Nephron progenitor cell (in vitro differentiated cells): ENCODE data around the gene SORCS2.

Experiments used
- DNase-seq: peaks from one replicate; pipeline ENCODE4 v3.0.0; 2021
- H3K27ac Mint-ChIP-seq: 2 replicates; pipeline ENCODE4 v1.8.0; 2021; ENCODE audit warnings: mild to moderate bottlenecking, moderate library complexity, mixed read lengths
- H3K27me3 Mint-ChIP-seq: 2 replicates; pipeline ENCODE4 v1.8.0; 2021; ENCODE audit warnings: mild to moderate bottlenecking, low read depth, mixed read lengths; ENCODE audit not compliant: poor library complexity
- H3K36me3 Mint-ChIP-seq: 2 replicates; pipeline ENCODE4 v1.8.0; 2021; ENCODE audit warnings: low read depth, mixed read lengths
- H3K4me1 Mint-ChIP-seq: 2 replicates; pipeline ENCODE4 v1.8.0; 2021; ENCODE audit warnings: mixed read lengths
- H3K4me3 Mint-ChIP-seq: 2 replicates; pipeline ENCODE4 v1.8.0; 2021; ENCODE audit warnings: mild to moderate bottlenecking, moderate library complexity, mixed read lengths
- H3K9me3 Mint-ChIP-seq: 2 replicates; pipeline ENCODE4 v1.8.0; 2021; ENCODE audit warnings: mild to moderate bottlenecking, moderate library complexity, mixed read lengths
- TF ChIP-seq, protein P1 (sequence below): fragments of 200-600 bp; sonication (generic); IDR thresholded peaks from 2 replicates; pipeline ENCODE4 v1.5.0; 2021; ENCODE audit warnings: antibody characterized with exemption

Gene SORCS2

GRCh38 chr4:7330811-7331681 is 138.7 kb downstream of the SORCS2 start:
- H3K27me3 Mint-ChIP-seq = no peaks in the 10 kb centered on the region

DNA sequence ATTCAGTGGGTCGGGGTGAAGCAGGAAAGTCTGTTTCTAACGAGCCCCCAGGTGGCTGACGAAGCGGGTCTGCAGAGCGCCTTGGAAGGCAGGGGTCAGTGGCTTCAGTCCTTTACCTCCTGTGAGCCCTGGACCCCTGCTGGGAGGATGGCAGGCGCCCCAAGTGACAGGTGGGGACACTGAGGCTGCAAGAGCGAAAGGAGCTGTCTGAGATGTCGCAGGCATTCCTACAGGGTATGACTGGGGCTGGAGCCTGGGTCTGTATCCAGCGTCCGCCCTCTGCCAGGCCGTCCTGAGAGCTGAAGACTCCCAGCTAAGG is 139.3 kb downstream of the SORCS2 start:
- Mint-ChIP-seq H3K9me3 (no peaks in the 10 kb centered on the region), H3K4me1 (peaks cover 42% of the 10 kb centered on the region), H3K27ac (no peak overlapping the region), H3K4me3 (no peak overlapping the region), H3K36me3 (no peaks in the 10 kb centered on the region), H3K27me3 (no peaks in the 10 kb centered on the region)
- DNase-seq = no peak
- TF ChIP-seq, protein P1, sequence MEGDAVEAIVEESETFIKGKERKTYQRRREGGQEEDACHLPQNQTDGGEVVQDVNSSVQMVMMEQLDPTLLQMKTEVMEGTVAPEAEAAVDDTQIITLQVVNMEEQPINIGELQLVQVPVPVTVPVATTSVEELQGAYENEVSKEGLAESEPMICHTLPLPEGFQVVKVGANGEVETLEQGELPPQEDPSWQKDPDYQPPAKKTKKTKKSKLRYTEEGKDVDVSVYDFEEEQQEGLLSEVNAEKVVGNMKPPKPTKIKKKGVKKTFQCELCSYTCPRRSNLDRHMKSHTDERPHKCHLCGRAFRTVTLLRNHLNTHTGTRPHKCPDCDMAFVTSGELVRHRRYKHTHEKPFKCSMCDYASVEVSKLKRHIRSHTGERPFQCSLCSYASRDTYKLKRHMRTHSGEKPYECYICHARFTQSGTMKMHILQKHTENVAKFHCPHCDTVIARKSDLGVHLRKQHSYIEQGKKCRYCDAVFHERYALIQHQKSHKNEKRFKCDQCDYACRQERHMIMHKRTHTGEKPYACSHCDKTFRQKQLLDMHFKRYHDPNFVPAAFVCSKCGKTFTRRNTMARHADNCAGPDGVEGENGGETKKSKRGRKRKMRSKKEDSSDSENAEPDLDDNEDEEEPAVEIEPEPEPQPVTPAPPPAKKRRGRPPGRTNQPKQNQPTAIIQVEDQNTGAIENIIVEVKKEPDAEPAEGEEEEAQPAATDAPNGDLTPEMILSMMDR = no peak

More at GRCh38 chr4:7330811-7331681, 138.7 kb downstream of the SORCS2 start:
- Mint-ChIP-seq H3K4me3 (no peak overlapping the region), H3K36me3 (no peaks in the 10 kb centered on the region), H3K27ac (no peak overlapping the region), H3K9me3 (no peaks in the 10 kb centered on the region), H3K4me1 (peaks cover 43% of the 10 kb centered on the region)
- DNase-seq = no peak
- TF ChIP-seq, protein P1 = no peak

GRCh38 chr4:7332216-7333023 is 140.1 kb downstream of the SORCS2 start:
- Mint-ChIP-seq H3K9me3 (no peaks in the 10 kb centered on the region), H3K36me3 (no peaks in the 10 kb centered on the region), H3K4me3 (no peak overlapping the region), H3K27ac (no peak overlapping the region), H3K4me1 (peaks cover 35% of the 10 kb centered on the region), H3K27me3 (no peaks in the 10 kb centered on the region)
- DNase-seq = no peak
- TF ChIP-seq, protein P1 = no peak

DNA sequence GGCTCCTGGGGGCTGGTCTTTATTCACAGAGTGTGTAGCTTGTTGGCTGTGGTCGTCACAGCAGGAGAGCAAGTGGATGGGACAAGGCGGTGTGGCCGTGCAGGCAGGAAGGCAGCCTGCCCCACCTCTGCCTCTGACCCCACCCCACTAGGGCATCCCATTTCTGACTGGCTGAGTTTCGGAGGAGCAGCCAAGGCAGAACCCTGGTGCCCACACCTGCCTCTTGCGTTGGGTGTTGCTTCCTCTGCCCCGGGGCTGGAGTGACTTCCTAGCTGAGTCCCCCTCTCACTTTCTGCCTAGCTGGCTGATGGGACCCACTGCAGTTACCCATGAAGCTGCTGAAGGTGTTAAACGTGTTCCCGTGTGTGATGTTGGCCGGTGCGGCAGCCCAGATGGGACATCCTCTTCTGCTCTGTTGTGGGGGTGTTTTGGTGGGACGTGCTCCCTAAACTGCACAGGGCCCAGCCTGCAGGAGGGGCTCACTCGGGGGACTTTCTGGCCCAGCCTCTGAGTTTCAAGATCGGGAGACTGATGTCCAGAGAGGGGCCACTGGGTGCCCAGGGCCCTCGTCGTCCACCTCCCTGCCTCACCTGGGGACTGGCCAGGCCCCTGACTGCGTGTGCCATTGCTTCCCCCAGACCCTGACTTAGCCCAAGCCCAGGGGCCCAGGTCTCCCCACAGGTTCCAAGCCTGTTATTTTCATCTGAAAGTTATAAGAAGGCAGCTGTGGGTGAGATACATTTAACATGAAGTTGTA is 140.9 kb downstream of the SORCS2 start:
- no peak for DNase-seq
- H3K4me3 Mint-ChIP-seq = no peak overlapping the region
- H3K9me3 Mint-ChIP-seq = peaks cover 4% of the 10 kb centered on the region
- TF ChIP-seq, protein P1 = no peak
- no peak overlapping the region for H3K27ac Mint-ChIP-seq
- H3K36me3 Mint-ChIP-seq = peaks cover 4% of the 10 kb centered on the region
- peaks cover 29% of the 10 kb centered on the region for H3K4me1 Mint-ChIP-seq
- no peaks in the 10 kb centered on the region for H3K27me3 Mint-ChIP-seq

DNA sequence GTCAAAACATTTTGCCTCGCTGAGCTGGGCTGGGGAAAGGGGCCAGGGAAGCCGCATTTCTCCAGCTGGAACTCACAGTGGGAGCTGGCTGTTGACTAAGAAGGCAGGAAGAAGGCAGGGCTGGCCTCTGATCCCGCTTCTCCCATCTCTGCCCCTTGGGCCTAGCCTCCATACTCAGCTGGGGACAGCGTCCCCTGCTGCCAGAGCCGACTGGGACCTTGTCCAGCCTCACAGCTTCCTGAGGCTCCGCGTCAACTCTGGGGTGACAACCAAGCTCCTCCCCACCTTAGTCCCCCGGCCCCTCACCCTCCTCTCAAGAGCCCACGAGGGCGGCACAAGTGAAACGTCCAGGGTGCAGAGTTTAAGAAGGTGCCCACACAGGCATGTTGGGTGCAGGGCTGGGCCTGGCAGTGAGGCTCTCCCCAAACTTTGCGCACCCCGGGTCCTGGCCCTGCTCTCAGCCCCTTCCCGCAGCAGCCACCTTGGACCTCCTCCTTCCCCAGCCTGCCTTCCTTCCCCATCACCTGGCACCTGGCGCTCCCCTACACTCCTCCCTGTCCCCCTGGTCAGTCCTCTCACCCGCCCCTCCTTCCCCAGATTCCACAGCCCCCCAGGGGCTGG is 141.6 kb downstream of the SORCS2 start:
- Mint-ChIP-seq H3K4me3 (no peak overlapping the region), H3K4me1 (peaks cover 29% of the 10 kb centered on the region), H3K27me3 (no peaks in the 10 kb centered on the region), H3K36me3 (peaks cover 4% of the 10 kb centered on the region), H3K9me3 (peaks cover 5% of the 10 kb centered on the region), H3K27ac (no peak overlapping the region)
- no peak for DNase-seq
- TF ChIP-seq, protein P1 = no peak
